DND-41 (cell line): Measurements from ENCODE around the gene GTF2F1.

Experiments
- ATAC-seq: fragments of 200-7000 bp; cut with Tn5 transposase; 3 replicates; pipeline ENCODE4 v1.9.1; 2021; ENCODE audit warnings: low read depth; ENCODE audit not compliant: insufficient read depth
- DNase-seq: peaks from one replicate; pipeline ENCODE4 v3.0.0-alpha.2; 2020
- H2AFZ ChIP-seq: 2 replicates; pipeline ENCODE4 v1.6.0; 2012; ENCODE audit warnings: low read depth, low read length
- H3K27ac ChIP-seq: 2 replicates; pipeline ENCODE4 v1.5.1; 2012; ENCODE audit warnings: low read length, inconsistent platforms
- H3K27me3 ChIP-seq: fragments of 200-600 bp; sonication (generic); 2 replicates; pipeline ENCODE4 v1.6.0; 2012; ENCODE audit warnings: low read length, mild to moderate bottlenecking, inconsistent platforms; ENCODE audit not compliant: insufficient read depth, poor library complexity
- H3K36me3 ChIP-seq: 2 replicates; pipeline ENCODE4 v1.5.1; 2012; ENCODE audit warnings: low read length, inconsistent platforms; ENCODE audit not compliant: insufficient read depth
- H3K4me1 ChIP-seq: 2 replicates; pipeline ENCODE4 v1.5.1; 2012; ENCODE audit warnings: mild to moderate bottlenecking, low read length; ENCODE audit not compliant: insufficient read depth
- H3K4me2 ChIP-seq: 2 replicates; pipeline ENCODE4 v1.6.0; 2012; ENCODE audit warnings: mild to moderate bottlenecking, moderate library complexity, low read length, inconsistent platforms; ENCODE audit not compliant: insufficient read depth
- H3K4me3 ChIP-seq, 2 experiments: fragments of 200-600 bp in 1 of 2; shearing (Covaris generic) in 1 of 2; 2 replicates each; pipeline ENCODE4 v1.5.1; 2012 to 2016; ENCODE audit warnings: inconsistent platforms in 2 of 2, low read length in 2 of 2, mild to moderate bottlenecking in 2 of 2, low read depth in 1 of 2, moderate library complexity in 1 of 2
- H3K79me2 ChIP-seq: 2 replicates; pipeline ENCODE4 v1.6.0; 2012; ENCODE audit warnings: low read length, inconsistent platforms; ENCODE audit not compliant: insufficient read depth
- H3K9ac ChIP-seq: 2 replicates; pipeline ENCODE4 v1.6.0; 2012; ENCODE audit warnings: low read depth, mild to moderate bottlenecking, inconsistent platforms, low read length, moderate library complexity
- H3K9me3 ChIP-seq: 2 replicates; pipeline ENCODE4 v1.5.1; 2012; ENCODE audit warnings: low read length, moderate library complexity, mild to moderate bottlenecking, inconsistent platforms; ENCODE audit not compliant: insufficient read depth, severe bottlenecking
- H4K20me1 ChIP-seq: 2 replicates; pipeline ENCODE4 v1.6.0; 2012; ENCODE audit warnings: low read length; ENCODE audit not compliant: insufficient read depth
- EZH2 ChIP-seq: IDR thresholded peaks from 3 replicates; pipeline ENCODE4 v1.6.1; 2012; ENCODE audit warnings: borderline replicate concordance, low read depth, mild to moderate bottlenecking, moderate library complexity, low read length, inconsistent platforms; ENCODE audit not compliant: severe bottlenecking
- TF ChIP-seq, protein P1 (sequence below): IDR thresholded peaks from 2 replicates; pipeline ENCODE4 v1.5.1; 2012; ENCODE audit warnings: borderline replicate concordance, low read length, moderate library complexity, mild to moderate bottlenecking; ENCODE audit not compliant: poor library complexity, severe bottlenecking; ENCODE audit errors: extremely low read depth

Gene GTF2F1

DNA sequence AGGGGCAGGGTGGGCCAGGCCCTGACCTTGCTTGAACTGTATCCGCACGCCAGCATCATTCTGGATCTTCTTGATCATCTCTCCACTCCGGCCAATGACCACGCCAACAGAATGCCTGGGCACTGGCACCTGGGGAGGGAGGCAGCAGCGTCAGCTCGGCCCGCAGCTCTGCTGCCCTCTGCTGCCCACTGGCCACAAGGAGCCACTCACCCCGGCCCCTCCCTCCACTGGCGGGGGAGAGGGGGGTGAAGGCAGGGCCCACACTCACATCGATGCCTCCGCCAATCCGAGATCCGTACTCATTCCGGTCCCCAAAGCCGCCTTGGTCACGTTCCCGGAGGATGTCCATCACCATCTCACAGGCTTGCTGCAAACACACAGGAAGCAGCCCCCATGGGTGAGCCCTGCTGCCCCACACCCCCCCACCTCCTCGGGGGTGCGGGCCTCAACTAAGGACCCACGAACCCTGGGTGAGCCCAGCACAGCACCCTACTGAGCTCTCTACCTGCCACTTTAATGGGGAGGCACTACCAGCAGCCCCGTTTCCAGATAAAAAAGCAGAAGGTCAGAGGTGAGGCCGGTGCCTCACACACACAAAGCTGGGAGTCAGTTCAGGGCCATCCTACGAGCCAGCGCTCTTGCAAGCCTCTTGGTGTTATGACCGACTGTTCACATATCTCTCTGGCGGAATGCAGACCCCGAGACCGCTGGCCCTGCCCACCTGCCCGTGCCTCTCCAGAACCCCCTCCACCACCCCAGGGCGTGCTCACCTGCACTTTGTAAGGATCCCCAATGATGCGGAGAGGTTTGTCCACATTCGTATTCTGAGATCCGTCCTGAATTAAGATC, 25.0 kb upstream of the GTF2F1 start:
- no peak for DNase-seq
- peaks cover 17% of the 10 kb centered on the region for H3K4me1 ChIP-seq
- no peaks in the 10 kb centered on the region for H3K27me3 ChIP-seq

DNA sequence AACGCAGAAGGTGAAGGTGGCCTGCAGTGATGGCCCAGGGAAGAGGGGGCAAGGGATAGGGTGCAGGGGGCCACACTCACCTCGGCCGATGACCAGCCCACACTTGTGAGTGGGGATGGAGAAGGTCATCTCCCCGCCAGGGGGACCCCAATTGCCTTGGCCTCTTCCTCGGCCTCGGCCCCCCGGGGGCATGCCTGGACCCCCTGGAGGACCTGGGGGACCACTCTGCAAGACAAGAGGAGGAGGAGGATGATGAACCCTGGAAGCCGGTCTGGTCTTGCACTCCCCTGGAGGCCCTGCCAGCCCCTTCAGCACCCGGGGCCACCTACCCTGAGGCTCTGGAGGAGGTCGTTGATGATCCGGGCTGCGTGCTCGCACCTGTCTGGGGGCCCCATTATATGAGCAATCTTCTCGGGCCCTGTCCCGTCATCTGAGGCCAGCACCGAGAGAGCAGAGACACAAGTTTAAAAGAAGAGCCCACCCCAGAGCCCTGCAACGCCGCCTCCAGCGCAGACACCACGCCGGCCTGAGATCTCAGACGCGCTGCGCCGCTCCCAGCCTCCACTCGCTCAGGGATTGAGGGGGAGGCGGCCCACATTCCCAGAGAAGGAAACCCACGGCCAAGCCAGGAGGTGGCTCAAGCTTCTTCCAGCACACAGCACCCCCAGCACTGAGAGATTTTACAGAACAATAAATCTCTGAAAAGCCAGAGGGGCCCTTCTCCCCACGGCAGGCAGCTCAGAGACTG, 23.9 kb upstream of the GTF2F1 start:
- no peak for ATAC-seq
- Histone ChIP-seq H3K79me2 (peaks cover 43% of the 10 kb centered on the region), H3K9me3 (no peaks in the 10 kb centered on the region), H3K9ac (no peak overlapping the region), H3K27ac (no peak overlapping the region), H3K4me1 (peaks cover 6% of the 10 kb centered on the region), H3K36me3 (peaks cover 84% of the 10 kb centered on the region), H3K27me3 (no peaks in the 10 kb centered on the region), H3K4me2 (no peak overlapping the region), H2AFZ (no peak overlapping the region), H3K4me3 (no peak overlapping the region), H4K20me1 (peaks cover 87% of the 10 kb centered on the region)
- no peak for DNase-seq
- no peak for TF ChIP-seq EZH2
- TF ChIP-seq, protein P1, sequence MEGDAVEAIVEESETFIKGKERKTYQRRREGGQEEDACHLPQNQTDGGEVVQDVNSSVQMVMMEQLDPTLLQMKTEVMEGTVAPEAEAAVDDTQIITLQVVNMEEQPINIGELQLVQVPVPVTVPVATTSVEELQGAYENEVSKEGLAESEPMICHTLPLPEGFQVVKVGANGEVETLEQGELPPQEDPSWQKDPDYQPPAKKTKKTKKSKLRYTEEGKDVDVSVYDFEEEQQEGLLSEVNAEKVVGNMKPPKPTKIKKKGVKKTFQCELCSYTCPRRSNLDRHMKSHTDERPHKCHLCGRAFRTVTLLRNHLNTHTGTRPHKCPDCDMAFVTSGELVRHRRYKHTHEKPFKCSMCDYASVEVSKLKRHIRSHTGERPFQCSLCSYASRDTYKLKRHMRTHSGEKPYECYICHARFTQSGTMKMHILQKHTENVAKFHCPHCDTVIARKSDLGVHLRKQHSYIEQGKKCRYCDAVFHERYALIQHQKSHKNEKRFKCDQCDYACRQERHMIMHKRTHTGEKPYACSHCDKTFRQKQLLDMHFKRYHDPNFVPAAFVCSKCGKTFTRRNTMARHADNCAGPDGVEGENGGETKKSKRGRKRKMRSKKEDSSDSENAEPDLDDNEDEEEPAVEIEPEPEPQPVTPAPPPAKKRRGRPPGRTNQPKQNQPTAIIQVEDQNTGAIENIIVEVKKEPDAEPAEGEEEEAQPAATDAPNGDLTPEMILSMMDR, result no peak

More for the DNA sequence above, 25.0 kb upstream of the GTF2F1 start:
- ATAC-seq, result no peak
- Histone ChIP-seq H3K79me2 (peaks cover 54% of the 10 kb centered on the region), H3K27ac (no peak overlapping the region), H3K4me2 (no peak overlapping the region), H3K9ac (no peak overlapping the region), H2AFZ (no peak overlapping the region), H3K36me3 (peaks cover 92% of the 10 kb centered on the region), H3K4me3 (no peak overlapping the region), H3K9me3 (no peaks in the 10 kb centered on the region), H4K20me1 (peaks cover 88% of the 10 kb centered on the region)
- TF ChIP-seq, protein P1, result peak; percentile 17
- TF ChIP-seq EZH2, result no peak

DNA sequence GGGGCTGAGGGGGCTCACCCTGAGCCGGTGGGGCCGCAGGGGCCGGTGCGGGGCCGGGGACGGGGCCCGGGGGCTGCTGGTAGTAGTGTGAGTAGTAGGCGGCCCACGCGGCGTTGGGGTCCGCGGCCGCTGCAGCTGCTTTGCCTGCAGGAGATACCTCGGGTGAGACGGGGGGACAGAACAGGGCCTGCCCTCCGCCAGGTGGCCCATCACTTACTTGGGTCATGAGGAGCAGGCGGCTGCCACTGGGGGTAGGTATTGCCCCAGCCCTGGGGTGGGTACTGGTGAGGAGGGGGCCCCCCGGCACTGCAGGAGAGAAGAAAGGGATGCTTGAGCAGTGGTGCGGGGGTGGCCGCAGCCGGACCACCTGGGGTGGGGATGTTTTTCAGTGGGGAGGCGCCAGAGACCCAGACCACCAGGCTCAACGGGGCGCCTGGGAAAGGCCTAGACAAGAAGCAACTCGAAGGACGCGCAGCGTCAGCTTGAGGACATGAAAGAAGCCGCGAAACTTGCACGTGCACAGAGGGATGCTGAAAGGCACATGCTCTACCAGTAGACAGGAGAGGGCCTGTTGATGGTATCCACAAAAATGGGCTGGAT, 22.7 kb upstream of the GTF2F1 start:
- Histone ChIP-seq H3K4me3 (no peak overlapping the region), H3K9me3 (no peaks in the 10 kb centered on the region), H3K4me1 (no peaks in the 10 kb centered on the region), H3K4me2 (no peak overlapping the region), H3K36me3 (peaks cover 73% of the 10 kb centered on the region), H3K27ac (no peak overlapping the region), H3K27me3 (no peaks in the 10 kb centered on the region), H3K9ac (no peak overlapping the region), H2AFZ (no peak overlapping the region), H3K79me2 (peaks cover 32% of the 10 kb centered on the region), H4K20me1 (peaks cover 78% of the 10 kb centered on the region)
- no peak for ATAC-seq
- no peak for DNase-seq
- TF ChIP-seq EZH2, result no peak
- TF ChIP-seq, protein P1, result no peak
